ENCODE results near the gene DYNLL1.
"Not testable (repeated sequence)": the region's sequence is repeated elsewhere in the genome, so short reads cannot be mapped to it uniquely, and the experiment has no call there.

Gene DYNLL1

GRCh38 chr12:120515496-120515895 is 19.6 kb downstream of the DYNLL1 start:
- DNase-seq (ENCODE audit: low spot score) = peak; percentile 55

DNA sequence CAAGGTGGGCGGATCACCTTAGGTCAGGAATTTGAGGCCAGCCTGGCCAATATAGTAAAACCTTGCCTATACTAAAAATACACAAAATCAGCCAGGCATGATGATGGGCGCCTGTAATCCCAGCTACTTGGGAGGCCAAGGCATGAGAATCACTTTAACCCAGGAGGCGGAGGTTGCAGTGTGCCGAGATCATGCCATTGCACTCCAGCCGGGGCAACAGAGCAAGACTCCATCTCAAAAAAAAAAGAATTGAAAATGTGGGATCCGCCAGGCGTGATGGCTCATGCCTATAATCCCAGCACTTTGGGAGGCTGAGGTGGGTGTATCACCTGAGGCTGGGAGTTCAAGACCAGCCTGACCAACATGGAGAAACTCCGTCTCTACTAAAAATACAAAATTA is 23.4 kb downstream of the DYNLL1 start:
- DNase-seq (ENCODE audit: low spot score) = not testable (repeated sequence)

DNA sequence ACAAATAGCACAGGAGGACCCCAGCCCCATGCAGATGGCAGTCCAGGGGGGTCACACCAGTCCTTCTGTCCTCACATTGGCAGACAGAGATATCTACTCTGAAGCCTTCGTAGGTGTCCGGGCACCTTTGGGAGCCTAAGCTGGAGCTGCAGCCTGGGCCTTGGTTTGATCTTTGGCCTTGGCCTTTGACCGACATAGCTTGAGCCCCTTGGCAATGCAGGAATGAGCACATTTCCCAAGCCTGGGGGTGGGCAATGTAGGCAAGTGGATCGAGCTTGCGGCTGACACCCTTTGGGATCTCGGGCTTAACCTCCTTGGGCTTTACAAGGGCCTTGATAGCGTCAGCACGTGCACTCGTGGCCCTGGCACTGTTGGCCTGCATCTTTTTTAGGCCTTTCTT is 26.7 kb downstream of the DYNLL1 start:
- no peak for DNase-seq (ENCODE audit: low spot score)

- DNase-seq (ENCODE audit: low spot score) = peak; percentile 95
These were observed 33.1 kb downstream of the DYNLL1 start, which contains the start of gene COQ5 for GRCh38 chr12:120528861-120529525. Gene COQ5, minus strand, starts transcription at chr12:120529158. Its CDS starts 17 bp downstream, at chr12:120529141.

DNA sequence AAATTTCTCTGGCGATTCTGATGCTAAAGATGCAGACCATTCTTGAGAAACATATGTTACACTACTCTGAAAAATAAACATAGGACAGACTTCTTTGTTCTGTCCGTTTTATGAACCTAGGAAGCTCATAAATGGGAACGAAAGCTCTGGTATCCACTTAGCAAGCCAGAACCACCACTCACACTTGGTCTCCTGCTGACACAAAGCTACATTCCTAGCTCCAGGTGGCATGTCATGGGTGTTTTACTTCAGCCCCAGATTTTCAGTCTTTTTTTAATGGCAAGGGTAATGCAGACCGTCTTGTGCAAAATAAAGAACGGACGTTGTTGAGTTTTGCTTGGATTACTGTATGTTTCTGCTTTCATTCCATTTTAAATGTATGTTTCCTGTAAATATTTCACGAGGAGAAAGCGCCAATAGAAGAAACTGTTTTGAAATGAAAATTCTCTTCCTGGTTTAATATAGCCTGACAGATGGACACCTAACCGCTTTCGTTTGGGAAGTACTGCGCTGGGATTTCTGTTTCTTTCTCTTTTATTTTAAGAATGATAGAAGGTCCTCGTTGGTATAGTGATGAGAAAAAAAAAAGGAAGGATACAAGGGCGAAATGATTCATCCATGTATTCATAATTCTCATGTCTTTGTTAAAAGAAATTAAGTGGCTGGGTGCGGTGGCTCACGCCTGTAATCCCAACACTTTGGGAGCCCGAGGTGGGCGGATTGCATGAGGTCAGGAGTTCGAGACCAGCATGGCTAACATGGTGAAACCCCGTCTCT is 33.9 kb downstream of the DYNLL1 start:
- DNase-seq (ENCODE audit: low spot score) = peak; percentile 42

GRCh38 chr12:120530418-120530761 is 34.5 kb downstream of the DYNLL1 start:
- DNase-seq (ENCODE audit: low spot score) = not testable (repeated sequence)

- no peak for DNase-seq (ENCODE audit: low spot score)
These were observed 36.9 kb downstream of the DYNLL1 start for GRCh38 chr12:120532701-120533238.

GRCh38 chr12:120534203-120534702 is 38.3 kb downstream of the DYNLL1 start, which contains the start of gene RNF10:
Gene RNF10, plus strand, starts transcription at chr12:120534356. Its CDS starts 456 bp downstream, at chr12:120534812.
- peak; percentile 83 for DNase-seq (ENCODE audit: low spot score)

DNA sequence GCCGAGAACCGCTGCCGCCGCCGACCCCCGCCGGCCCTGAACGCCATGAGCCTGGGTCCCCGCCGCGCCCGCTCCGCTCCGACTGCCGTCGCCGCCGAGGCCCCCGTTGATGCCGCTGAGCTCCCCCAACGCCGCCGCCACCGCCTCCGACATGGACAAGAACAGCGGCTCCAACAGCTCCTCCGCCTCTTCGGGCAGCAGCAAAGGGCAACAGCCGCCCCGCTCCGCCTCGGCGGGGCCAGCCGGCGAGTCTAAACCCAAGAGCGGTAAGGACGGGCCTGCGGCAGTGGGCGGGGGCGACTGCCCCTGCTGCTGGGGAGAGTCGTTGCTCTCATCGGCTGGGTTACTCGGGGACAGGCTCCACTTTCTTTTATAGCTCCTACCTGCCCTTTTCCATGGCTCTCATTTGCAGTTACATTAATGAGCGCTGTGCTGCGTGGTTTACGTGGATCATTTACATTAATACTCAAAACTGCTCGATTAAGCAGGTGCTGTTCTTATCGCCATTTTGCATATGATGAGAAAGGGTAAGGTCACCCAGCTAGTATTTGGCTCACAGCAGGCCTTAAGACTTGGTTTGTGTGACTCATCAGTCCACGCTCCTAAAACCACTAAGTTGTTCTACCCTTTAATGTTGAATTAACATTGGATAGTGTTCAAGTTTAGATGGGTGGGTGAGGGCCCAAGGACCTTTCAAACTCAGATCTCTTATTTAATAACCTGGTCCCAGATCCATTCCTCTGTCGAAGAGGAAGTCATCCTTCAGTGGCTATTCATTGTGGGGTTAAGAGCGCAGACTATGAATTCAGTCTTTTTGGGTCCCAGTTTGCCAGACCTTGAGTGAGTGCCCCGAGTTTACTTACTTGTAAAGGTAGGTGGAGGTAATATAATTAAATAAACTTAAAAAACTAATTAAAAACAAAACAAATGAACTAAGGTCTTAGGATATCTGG is 39.1 kb downstream of the DYNLL1 start:
- DNase-seq (ENCODE audit: low spot score) = no peak

DNA sequence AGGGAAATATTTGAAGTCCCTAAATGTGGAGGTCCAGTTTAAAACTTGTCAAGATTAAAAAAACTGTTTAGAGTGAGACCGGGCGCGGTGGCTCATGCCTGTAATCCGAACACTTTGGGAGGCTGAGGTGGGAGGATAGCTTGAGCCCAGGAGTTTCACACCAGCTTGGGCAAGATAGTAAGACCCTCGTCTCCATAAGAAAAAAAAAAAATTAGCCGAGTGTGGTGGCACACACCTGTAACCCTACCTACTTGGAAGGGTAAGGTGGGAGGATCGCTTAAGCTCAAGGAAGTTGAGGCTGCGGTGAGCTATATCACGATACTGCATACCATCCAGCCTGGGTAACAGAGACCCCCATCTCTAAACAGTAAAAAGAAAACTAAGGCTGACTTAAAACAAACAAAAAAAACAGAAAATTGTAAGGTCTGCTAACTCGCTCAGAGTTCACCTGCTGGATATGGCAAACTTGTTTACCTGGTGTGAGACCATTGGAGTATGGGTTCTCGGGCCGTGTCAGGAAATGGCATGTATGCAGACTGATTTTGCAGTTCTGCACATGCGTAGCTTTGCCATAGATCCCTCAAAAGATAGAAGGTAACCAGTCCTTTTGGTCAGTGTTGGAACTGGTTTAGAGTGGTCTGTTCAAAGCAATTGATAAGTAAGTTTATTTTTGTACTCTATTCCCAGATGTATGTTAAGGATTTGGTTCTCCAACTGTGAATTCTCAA is 40.3 kb downstream of the DYNLL1 start:
- DNase-seq (ENCODE audit: low spot score) = no peak

DNA sequence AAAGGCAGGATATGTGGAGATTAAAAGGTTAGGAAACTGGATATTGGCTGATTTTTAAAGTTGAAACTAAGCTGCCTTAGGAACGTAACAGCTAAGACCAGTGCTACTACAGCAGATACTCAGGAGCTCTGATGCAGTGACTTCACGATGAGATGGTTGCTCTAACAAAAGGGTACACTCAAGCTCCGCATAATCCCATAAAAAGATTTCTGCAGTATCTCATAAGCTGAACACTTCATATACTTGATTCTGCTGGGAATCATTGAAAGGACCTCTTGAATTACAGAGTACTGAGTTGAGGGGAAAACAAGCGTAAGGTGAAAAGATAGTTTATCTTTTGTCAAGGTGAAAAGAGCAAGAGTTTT is 41.9 kb downstream of the DYNLL1 start:
- no peak for DNase-seq (ENCODE audit: low spot score)

- no peak for DNase-seq (ENCODE audit: low spot score)
These were observed 42.6 kb downstream of the DYNLL1 start for GRCh38 chr12:120538281-120539156.

- DNase-seq (ENCODE audit: low spot score) = no peak
These were observed 43.4 kb downstream of the DYNLL1 start for GRCh38 chr12:120539303-120539702.

GRCh38 chr12:120540445-120540844 is 44.5 kb downstream of the DYNLL1 start:
- DNase-seq (ENCODE audit: low spot score) = no peak

DNA sequence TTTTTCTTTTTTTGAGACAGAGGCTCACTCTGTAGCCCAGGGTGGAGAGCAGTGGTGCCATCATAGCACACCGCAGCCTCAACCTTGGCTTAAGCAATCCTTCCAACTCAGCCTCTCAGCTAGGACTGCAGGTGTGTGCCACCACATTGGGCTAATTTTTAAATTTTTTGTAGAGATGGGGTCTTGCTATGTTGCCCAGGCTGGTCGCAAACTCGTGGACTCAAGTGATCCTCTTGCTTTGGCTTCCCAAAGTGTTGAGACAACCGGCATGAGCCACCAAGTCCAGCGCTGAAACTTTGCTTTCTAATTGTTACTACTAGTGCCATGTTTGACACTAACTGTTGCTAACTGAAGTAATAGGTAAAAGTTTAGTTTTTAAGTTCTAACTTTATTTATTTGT is 46.3 kb downstream of the DYNLL1 start:
- DNase-seq (ENCODE audit: low spot score) = no peak

- no peak for DNase-seq (ENCODE audit: low spot score)
These were observed 48.8 kb downstream of the DYNLL1 start for GRCh38 chr12:120544691-120545090.

- DNase-seq (ENCODE audit: low spot score) = no peak
These were observed 50.1 kb downstream of the DYNLL1 start for GRCh38 chr12:120546050-120546386.

Data from Ammon's horn (tissue), 1 donor.